ENCODE measurements around the gene CWC25. TPM values are rescaled to one million over a fixed set of nuclear protein-coding genes. Genes with fewer than 3 reads are reported as not detected.
A peak's percentile ranks its signal among the peaks of the same experiment; 100 is the strongest.

CWC25 gene
- total and polyA plus RNA-seq, 2 of the 13 experiments (the other 11 are each of a cell fraction or from before 2014, with no cell fraction given), result 15.6 to 22.7 TPM

DNA sequence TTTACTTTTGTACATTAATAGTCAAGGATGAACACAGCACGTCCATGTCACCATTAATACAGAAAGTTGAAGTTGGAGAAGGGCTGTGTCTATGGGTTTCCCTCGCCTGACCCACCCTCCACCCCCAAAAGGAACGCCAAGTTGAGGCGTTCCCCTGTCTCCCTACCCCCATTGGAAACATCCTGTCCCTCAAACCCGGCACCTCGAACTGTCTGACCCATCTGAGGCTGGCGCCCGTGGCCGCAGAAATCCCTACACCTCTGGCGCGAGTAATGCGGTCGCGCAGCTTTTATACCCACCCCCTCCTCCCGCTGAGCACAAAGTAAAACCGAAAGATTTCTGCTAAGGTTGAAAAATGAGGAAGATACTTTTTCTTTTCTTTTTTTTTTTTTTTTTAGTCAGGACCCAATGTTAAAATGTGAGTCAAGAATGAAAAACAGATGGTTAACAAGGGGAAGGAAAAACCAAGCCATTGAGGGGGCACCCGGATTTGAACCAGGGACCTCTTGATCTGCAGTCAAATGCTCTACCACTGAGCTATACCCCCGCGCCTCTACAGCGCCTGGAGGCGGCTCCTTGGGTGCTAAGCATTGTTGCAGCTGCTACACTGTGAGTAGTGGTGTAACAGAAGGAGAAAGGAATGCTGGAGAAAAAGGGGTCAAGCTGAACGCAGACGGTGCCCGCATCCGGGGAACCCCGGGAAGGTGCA is 43.9 kb upstream of the CWC25 start (continued):
- TF ChIP-seq ZNF292 (CRISPR knock-in tag; IDR thresholded peaks at IDR 0.05; ENCODE audit: borderline replicate concordance, low read depth) (peak; percentile 35; the same call in 1 of the 2 replicates), ZNF124 (CRISPR knock-in tag; IDR thresholded peaks at IDR 0.05) (peak; percentile 96), MAFK (conservative IDR thresholded peaks at IDR 0.05 in 1 of 2, IDR thresholded peaks at IDR 0.05 in 1 of 2; ENCODE audit: low read length in 2 of 2) (no peak), HOXD1 (CRISPR knock-in tag; IDR thresholded peaks at IDR 0.05) (no peak), ZBTB20 (CRISPR knock-in tag; IDR thresholded peaks at IDR 0.05; ENCODE audit: borderline replicate concordance, low read depth) (0 out of 2 replicates have a peak, but pooled peaks have one; percentile 72), ISL2 (CRISPR knock-in tag; IDR thresholded peaks at IDR 0.05) (peak; percentile 19; the same call in 1 of the 2 replicates), REL (CRISPR knock-in tag; conservative IDR thresholded peaks at IDR 0.05) (peak; percentile 60; the same call in 1 of the 2 replicates), NR2F6 (IDR thresholded peaks at IDR 0.05) (peak; percentile 73), NR2F6 (CRISPR knock-in tag; IDR thresholded peaks at IDR 0.05) (peak; percentile 26; the same call in 1 of the 2 replicates), HNRNPH1 (optimal IDR thresholded peaks at IDR 0.05; ENCODE audit: low read depth, low read length) (no peak), ZNF878 (CRISPR knock-in tag; IDR thresholded peaks at IDR 0.05) (0 out of 2 replicates have a peak, but pooled peaks have one; percentile 26), ZNF160 (CRISPR knock-in tag; IDR thresholded peaks at IDR 0.05) (no peak), ZNF264 (CRISPR knock-in tag; IDR thresholded peaks at IDR 0.05) (no peak; the same call in 1 of the 2 replicates)
- TF ChIP-seq, protein P1, sequence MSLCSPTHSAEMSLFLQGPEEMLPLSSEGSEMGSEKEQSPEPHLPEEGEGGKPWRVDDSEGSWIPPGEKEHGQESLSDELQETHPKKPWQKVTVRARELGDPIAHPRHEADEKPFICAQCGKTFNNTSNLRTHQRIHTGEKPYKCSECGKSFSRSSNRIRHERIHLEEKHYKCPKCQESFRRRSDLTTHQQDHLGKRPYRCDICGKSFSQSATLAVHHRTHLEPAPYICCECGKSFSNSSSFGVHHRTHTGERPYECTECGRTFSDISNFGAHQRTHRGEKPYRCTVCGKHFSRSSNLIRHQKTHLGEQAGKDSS (CRISPR knock-in tag; IDR thresholded peaks at IDR 0.05; ENCODE audit: borderline replicate concordance, low read depth), result peak; percentile 58; the same call in 1 of the 2 replicates
- TF ChIP-seq, protein P2, sequence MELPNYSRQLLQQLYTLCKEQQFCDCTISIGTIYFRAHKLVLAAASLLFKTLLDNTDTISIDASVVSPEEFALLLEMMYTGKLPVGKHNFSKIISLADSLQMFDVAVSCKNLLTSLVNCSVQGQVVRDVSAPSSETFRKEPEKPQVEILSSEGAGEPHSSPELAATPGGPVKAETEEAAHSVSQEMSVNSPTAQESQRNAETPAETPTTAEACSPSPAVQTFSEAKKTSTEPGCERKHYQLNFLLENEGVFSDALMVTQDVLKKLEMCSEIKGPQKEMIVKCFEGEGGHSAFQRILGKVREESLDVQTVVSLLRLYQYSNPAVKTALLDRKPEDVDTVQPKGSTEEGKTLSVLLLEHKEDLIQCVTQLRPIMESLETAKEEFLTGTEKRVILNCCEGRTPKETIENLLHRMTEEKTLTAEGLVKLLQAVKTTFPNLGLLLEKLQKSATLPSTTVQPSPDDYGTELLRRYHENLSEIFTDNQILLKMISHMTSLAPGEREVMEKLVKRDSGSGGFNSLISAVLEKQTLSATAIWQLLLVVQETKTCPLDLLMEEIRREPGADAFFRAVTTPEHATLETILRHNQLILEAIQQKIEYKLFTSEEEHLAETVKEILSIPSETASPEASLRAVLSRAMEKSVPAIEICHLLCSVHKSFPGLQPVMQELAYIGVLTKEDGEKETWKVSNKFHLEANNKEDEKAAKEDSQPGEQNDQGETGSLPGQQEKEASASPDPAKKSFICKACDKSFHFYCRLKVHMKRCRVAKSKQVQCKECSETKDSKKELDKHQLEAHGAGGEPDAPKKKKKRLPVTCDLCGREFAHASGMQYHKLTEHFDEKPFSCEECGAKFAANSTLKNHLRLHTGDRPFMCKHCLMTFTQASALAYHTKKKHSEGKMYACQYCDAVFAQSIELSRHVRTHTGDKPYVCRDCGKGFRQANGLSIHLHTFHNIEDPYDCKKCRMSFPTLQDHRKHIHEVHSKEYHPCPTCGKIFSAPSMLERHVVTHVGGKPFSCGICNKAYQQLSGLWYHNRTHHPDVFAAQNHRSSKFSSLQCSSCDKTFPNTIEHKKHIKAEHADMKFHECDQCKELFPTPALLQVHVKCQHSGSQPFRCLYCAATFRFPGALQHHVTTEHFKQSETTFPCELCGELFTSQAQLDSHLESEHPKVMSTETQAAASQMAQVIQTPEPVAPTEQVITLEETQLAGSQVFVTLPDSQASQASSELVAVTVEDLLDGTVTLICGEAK (IDR thresholded peaks at IDR 0.05), result no peak
- TF ChIP-seq, protein P2 (CRISPR knock-in tag; IDR thresholded peaks at IDR 0.05), result 0 out of 2 replicates have a peak, but pooled peaks have one; percentile 3
- TF ChIP-seq, protein P3, sequence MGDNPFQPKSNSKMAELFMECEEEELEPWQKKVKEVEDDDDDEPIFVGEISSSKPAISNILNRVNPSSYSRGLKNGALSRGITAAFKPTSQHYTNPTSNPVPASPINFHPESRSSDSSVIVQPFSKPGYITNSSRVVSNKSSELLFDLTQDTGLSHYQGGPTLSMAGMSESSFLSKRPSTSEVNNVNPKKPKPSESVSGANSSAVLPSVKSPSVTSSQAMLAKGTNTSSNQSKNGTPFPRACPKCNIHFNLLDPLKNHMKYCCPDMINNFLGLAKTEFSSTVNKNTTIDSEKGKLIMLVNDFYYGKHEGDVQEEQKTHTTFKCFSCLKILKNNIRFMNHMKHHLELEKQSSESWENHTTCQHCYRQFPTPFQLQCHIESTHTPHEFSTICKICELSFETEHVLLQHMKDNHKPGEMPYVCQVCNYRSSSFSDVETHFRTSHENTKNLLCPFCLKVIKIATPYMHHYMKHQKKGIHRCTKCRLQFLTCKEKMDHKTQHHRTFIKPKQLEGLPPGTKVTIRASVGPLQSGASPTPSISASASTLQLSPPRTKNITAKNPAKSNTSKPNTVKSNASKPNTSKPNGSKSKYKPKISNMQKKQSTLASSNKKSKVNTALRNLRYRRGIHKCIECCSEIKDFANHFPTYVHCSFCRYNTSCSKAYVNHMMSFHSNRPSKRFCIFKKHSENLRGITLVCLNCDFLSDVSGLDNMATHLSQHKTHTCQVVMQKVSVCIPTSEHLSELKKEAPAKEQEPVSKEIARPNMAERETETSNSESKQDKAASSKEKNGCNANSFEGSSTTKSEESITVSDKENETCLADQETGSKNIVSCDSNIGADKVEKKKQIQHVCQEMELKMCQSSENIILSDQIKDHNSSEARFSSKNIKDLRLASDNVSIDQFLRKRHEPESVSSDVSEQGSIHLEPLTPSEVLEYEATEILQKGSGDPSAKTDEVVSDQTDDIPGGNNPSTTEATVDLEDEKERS (CRISPR knock-in tag; IDR thresholded peaks at IDR 0.05), result 0 out of 2 replicates have a peak, but pooled peaks have one; percentile 26

All from HepG2 (cell line).